Natural killer cell treated with Interleukin-12 subunit alpha and Interleukin-12 subunit beta and Interleukin-15 and Interleukin-18, amount 100 ng/mL, for 72 hours (primary cell): ENCODE measurements around the gene ARHGEF25. TPM values are rescaled to one million over a fixed set of nuclear protein-coding genes. Genes with fewer than 3 reads are reported as not detected.
A peak's percentile ranks its signal among the peaks of the same experiment; 100 is the strongest.
"Not testable (repeated sequence)": the region's sequence is repeated elsewhere in the genome, so short reads cannot be mapped to it uniquely, and the experiment has no call there.

Experiments used
- ATAC-seq, 2 donors: fragments of 150-1000 bp; cut with Tn5 transposase in 1 of 2; sonication (Bioruptor Pico), chemical (Tn5 transposase) in 1 of 2; 2 replicates each; pipeline ENCODE4 v1.10.0; 2021
- DNase-seq: peaks from one replicate; pipeline ENCODE4 v3.0.0; 2022; ENCODE audit warnings: low spot score
- H3K27ac Mint-ChIP-seq, 2 donors: 1 replicate in 1 of 2; 2 replicates in 1 of 2; pipeline ENCODE4 v1.8.0; 2022; ENCODE audit warnings: mixed read lengths in 2 of 2, mild to moderate bottlenecking in 1 of 2, moderate library complexity in 1 of 2
- H3K27me3 Mint-ChIP-seq, 2 donors: 1 replicate in 1 of 2; 2 replicates in 1 of 2; pipeline ENCODE4 v1.8.0; 2022; ENCODE audit warnings: mixed read lengths in 2 of 2
- H3K36me3 Mint-ChIP-seq: one replicate; pipeline ENCODE4 v1.8.0; 2022; ENCODE audit warnings: mixed read lengths
- H3K4me1 Mint-ChIP-seq, 2 donors: 1 replicate in 1 of 2; 2 replicates in 1 of 2; pipeline ENCODE4 v1.8.0; 2022; ENCODE audit warnings: low read depth in 2 of 2, mixed read lengths in 2 of 2, mild to moderate bottlenecking in 1 of 2
- H3K4me3 Mint-ChIP-seq: one replicate; pipeline ENCODE4 v1.8.0; 2022; ENCODE audit warnings: mixed read lengths
- H3K9me3 Mint-ChIP-seq: 2 replicates; pipeline ENCODE4 v1.8.0; 2022; ENCODE audit warnings: mixed read lengths
- total RNA-seq, 2 donors: library from RNA; stranded (reverse); gene quantifications; one replicate each; pipeline ENCODE4 v1.2.3, GENCODE V29; 2022

Gene ARHGEF25
- total RNA-seq = 1 to 10 TPM in 1 of 2 donors, under 1 TPM in 1; 0.52 to 4.0 TPM

DNA sequence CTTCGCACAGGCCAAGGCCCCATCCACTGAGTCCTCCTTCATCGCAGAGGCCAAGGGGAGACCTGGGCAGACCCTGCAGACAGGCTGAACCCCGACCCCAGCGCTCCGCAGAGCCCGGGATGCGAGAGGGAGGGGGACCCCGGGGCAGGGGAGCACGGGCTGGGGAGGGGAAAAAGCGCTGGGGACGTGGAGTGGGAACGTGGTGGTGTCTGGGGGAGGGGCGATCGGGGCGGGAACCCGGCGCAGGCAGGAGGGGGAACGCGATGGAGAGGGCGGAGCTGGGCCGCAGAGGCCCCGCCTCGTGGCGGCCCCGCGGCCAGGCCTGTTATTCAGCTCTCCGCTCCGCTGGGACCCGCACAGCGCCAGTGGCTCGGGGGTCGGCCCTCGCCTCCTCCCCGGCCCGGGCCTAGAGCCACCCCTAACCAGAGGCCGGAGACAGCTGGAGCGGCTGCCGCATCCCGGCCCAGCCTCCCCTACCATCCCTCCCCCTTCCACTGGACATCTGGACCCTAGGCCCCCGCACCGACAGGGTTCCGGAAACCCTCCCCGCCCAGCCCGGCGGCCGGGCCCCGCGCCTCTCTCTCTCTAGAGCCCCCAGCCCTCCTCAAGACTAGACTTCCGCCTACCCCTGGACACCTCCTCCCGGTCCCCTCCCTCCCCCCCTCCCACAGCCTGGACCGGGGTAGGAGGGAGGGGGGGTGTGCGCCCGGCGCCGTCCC lies at the start of gene ARHGEF25:
TSS of gene ARHGEF25 (plus strand) at position 328 of the 719 bp plus-strand sequence. CDS start 460 bp downstream, outside the sequence.
- H3K27ac Mint-ChIP-seq = peak within 1 kb of the TSS in 1 of 2 donors; percentile 54
- peaks cover 0 to 3% of the 10 kb centered on the region in 2 donors for H3K4me1 Mint-ChIP-seq
- no peaks in the 10 kb centered on the region for H3K9me3 Mint-ChIP-seq
- peak within 1 kb of the TSS; percentile 54 for H3K4me3 Mint-ChIP-seq
- H3K27me3 Mint-ChIP-seq = no peaks in the 10 kb centered on the region
- H3K36me3 Mint-ChIP-seq = no peaks in the 10 kb centered on the region
- ATAC-seq (peak; percentile 82 to 84), DNase-seq (no peak)

DNA sequence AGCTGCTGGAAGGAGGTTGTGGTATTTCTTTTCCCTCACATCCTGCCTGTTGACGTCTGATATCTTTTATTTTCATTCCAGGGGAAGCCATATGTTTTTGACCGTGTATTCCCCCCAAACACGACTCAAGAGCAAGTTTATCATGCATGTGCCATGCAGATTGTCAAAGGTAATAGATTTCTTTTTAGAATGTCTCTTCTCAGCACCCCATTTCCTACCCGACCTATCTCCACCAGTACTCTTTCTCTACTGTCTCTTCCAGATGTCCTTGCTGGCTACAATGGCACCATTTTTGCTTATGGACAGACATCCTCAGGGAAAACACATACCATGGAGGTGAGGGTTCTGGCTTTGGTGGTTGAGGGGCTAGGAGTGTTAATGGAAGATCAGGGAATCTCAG lies 47.9 kb upstream of the ARHGEF25 start:
- no peak for ATAC-seq
- H3K4me1 Mint-ChIP-seq = no peaks in the 10 kb centered on the region
- H3K27ac Mint-ChIP-seq = no peak overlapping the region
- DNase-seq = no peak
- H3K4me3 Mint-ChIP-seq = no peak overlapping the region
- no peaks in the 10 kb centered on the region for H3K36me3 Mint-ChIP-seq
- H3K9me3 Mint-ChIP-seq = no peaks in the 10 kb centered on the region
- H3K27me3 Mint-ChIP-seq = peaks cover 17 to 26% of the 10 kb centered on the region in 2 donors

DNA sequence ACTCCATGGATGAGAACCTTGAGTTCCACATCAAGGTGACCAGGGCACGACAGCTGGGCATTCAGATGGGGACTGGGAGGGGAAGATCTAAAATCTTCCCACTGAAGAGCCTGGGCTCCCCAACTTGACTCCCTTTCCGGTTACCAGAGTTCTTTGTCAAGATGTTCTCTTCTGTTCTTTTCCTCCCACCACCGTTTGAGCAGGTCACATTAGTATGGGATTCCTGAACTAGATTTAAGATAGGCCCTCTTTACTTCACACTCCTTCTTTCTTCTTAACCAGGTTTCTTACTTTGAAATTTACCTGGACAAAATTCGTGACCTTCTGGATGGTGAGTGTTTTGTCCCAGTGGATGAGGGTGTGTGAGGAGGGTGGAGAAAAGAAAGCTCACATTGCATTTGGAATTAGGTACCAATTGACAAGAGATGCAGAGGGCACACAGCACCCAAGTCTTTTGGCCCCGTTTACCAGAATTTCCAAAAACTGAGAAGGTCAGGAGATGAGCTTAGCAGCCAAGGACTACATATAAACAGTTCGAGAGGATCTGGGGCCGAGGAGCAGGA lies 47.0 kb upstream of the ARHGEF25 start:
- Mint-ChIP-seq H3K27me3 (peaks cover 19 to 26% of the 10 kb centered on the region in 2 donors), H3K36me3 (no peaks in the 10 kb centered on the region), H3K4me1 (no peaks in the 10 kb centered on the region), H3K9me3 (no peaks in the 10 kb centered on the region), H3K4me3 (no peak overlapping the region), H3K27ac (no peak overlapping the region)
- DNase-seq = no peak
- no peak for ATAC-seq

DNA sequence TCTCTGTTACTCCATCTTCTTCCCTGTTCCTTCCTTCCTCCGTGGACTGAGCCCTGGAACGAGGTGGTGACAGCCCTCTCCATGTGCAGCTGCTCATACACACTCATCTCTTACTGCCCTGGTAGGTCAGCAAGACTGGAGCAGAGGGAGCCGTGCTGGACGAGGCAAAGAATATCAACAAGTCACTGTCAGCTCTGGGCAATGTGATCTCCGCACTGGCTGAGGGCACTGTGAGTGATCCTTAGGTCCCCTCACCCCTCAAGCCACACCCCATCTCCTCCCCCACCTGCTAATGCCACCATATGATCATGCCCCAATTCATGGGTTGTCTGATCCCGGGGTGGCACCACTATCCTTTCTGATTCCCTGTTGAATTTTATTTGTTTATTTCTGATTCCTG lies 42.4 kb upstream of the ARHGEF25 start:
- H3K4me3 Mint-ChIP-seq = no peak overlapping the region
- DNase-seq (no peak), ATAC-seq (no peak)
- peaks cover 11 to 13% of the 10 kb centered on the region in 2 donors for H3K27me3 Mint-ChIP-seq
- no peaks in the 10 kb centered on the region for H3K9me3 Mint-ChIP-seq
- no peaks in the 10 kb centered on the region for H3K36me3 Mint-ChIP-seq
- no peaks in the 10 kb centered on the region for H3K4me1 Mint-ChIP-seq
- H3K27ac Mint-ChIP-seq = no peak overlapping the region

DNA sequence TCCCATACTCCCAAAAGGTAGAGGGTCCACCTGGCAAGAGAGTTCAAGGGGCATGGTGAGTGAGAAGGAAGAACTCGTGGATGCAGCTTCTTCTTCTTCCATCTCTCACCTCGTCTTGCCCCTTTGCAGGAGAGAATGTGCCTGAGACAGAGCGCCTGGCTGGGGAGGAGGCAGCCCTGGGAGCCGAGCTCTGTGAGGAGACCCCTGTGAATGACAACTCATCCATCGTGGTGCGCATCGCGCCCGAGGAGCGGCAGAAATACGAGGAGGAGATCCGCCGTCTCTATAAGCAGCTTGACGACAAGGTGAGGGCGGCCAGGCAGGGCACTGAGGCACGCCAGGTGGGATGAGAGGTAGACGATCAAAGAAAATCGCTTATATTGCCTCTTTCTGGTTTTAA lies 41.4 kb upstream of the ARHGEF25 start:
- no peak for ATAC-seq
- no peaks in the 10 kb centered on the region for H3K36me3 Mint-ChIP-seq
- no peak overlapping the region for H3K27ac Mint-ChIP-seq
- no peak for DNase-seq
- H3K27me3 Mint-ChIP-seq = peaks cover under 1 to 8% of the 10 kb centered on the region in 2 donors
- H3K4me1 Mint-ChIP-seq = no peaks in the 10 kb centered on the region
- no peaks in the 10 kb centered on the region for H3K9me3 Mint-ChIP-seq
- no peak overlapping the region for H3K4me3 Mint-ChIP-seq

DNA sequence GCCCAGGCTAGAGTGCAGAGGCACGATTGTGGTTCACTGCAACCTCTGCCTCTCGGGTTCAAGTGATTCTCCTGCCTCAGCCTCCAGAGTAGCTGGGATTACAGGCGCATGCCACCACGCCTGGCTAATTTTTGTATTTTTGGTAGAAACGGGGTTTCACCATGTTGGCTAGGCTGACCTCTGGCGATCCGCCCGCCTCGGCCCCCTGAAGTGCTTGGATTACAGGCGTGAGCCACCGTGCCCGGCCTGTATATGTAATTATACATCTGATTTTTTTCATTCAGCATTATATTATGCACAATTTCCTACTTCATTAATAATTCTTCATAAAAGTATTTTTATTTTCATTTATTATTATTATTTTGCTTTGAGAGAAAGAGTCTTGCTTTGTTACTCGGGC lies 40.8 kb upstream of the ARHGEF25 start:
- DNase-seq, H3K27me3 Mint-ChIP-seq, H3K9me3 Mint-ChIP-seq, H3K4me3 Mint-ChIP-seq, ATAC-seq, H3K27ac Mint-ChIP-seq, H3K4me1 Mint-ChIP-seq, H3K36me3 Mint-ChIP-seq: not testable (repeated sequence)

DNA sequence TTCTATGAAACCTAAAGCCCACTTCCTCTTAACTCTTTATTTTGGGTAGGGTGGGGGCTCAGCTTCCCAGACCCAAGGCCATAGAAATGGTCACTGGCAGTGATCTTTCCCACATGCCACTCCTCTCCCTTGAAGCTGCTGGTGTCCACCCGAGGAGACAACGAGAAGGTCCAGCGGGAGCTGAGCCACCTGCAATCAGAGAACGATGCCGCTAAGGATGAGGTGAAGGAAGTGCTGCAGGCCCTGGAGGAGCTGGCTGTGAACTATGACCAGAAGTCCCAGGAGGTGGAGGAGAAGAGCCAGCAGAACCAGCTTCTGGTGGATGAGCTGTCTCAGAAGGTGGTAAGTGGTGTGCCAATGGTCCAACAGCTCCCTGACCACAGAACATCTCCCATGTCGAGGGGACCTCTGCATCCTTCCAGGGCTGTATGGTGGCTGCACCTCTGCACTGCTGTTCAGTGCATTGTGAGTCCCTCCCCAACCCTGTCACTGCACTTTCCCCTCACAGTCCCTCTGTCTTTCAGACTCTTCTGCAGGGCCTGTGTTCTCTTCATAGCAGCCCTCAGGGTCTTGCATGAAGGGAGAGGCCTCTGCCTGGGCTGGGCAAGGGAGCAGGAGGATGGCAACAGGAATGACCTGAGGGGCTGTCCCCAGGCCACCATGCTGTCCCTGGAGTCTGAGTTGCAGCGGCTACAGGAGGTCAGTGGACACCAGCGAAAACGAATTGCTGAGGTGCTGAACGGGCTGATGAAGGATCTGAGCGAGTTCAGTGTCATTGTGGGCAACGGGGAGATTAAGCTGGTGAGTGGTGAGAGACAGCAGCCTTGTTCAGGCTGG lies 39.1 kb upstream of the ARHGEF25 start:
- no peak overlapping the region for H3K27ac Mint-ChIP-seq
- ATAC-seq (no peak), DNase-seq (no peak)
- H3K4me1 Mint-ChIP-seq = no peaks in the 10 kb centered on the region
- H3K36me3 Mint-ChIP-seq = no peaks in the 10 kb centered on the region
- peaks cover 0 to 13% of the 10 kb centered on the region in 2 donors for H3K27me3 Mint-ChIP-seq
- no peaks in the 10 kb centered on the region for H3K9me3 Mint-ChIP-seq
- H3K4me3 Mint-ChIP-seq = no peak overlapping the region

DNA sequence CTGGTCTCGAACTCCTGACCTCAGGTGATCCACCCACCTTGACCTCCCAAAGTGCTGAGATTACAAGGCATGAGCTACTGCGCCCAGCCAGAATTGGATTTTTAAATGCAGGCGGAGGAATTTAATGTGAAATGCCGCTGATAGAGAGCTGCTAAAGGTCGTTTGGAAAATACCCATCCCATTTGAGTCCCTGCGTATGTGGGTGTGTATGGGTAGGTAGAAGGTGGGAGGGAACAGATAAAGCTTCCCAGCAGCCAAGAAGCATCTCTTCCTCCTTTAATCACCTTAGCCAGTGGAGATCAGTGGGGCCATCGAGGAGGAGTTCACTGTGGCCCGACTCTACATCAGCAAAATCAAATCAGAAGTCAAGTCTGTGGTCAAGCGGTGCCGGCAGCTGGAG lies 36.4 kb upstream of the ARHGEF25 start:
- H3K36me3 Mint-ChIP-seq = no peaks in the 10 kb centered on the region
- no peak overlapping the region for H3K4me3 Mint-ChIP-seq
- H3K9me3 Mint-ChIP-seq = no peaks in the 10 kb centered on the region
- no peak overlapping the region for H3K27ac Mint-ChIP-seq
- DNase-seq = no peak
- no peak for ATAC-seq
- H3K27me3 Mint-ChIP-seq = peaks cover 0 to 8% of the 10 kb centered on the region in 2 donors
- H3K4me1 Mint-ChIP-seq = no peaks in the 10 kb centered on the region

DNA sequence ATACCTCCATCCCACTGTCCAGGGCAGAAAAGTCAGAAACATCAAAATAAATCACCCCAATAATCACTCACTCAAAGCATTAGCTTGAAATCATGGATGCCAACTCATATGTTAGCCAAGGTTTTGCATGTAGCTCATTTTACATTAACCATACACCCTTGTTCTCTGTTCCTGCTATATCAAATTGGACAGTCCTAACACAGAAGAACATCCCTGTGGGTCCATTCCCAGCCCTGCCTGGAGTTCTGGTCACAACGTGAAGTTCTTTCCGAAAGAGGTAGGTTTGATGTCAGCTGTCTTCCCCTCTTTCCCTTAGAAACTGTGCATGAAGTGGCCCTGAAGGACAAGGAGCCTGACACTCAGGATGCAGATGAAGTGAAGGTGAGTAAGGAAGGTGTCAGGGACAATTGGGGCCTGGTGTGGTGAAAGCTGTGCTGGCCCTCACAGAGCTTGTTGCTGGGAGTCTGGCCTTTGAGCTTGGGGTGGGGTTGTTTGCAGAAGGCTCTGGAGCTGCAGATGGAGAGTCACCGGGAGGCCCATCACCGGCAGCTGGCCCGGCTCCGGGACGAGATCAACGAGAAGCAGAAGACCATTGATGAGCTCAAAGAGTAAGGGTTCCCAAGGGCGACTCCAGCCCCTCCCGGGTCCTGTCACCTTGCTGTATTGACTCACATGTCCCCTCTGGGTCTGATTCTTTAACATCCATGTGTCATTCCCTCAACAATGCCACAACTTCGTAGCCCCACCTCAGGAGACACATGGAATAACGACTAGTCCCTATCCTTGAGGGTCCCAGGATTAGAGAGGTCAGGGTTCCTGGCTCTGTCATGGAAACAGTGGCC lies 35.2 kb upstream of the ARHGEF25 start:
- Mint-ChIP-seq H3K4me3 (no peak overlapping the region), H3K27ac (no peak overlapping the region), H3K9me3 (no peaks in the 10 kb centered on the region), H3K4me1 (no peaks in the 10 kb centered on the region), H3K36me3 (no peaks in the 10 kb centered on the region), H3K27me3 (peaks cover 0 to 7% of the 10 kb centered on the region in 2 donors)
- ATAC-seq = peak in 1 of 2 donors; percentile 32
- DNase-seq = no peak

DNA sequence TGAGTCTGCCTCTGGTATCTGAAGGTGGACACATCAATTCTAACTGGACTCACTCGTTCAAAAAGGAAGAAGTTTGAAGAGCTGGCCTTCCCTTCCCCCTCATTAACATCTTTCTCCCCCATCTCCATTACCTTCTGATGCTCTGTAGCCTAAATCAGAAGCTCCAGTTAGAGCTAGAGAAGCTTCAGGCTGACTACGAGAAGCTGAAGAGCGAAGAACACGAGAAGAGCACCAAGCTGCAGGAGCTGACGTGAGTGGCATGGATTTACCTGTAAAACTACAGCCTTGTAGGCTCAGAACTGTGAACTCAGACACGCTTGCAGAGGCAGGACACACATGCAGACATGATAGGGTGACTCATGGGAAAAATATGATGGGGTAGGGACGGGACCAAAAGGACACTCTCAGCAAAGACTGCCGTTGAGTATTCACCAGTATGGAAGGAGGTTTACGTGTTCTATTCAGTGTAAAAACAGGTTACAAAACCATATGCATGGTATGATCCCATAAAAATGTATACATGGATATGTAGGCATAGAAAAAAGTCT lies 34.5 kb upstream of the ARHGEF25 start:
- no peak for ATAC-seq
- Mint-ChIP-seq H3K27me3 (peaks cover 0 to 6% of the 10 kb centered on the region in 2 donors), H3K36me3 (no peaks in the 10 kb centered on the region), H3K4me3 (no peak overlapping the region), H3K4me1 (no peaks in the 10 kb centered on the region), H3K9me3 (no peaks in the 10 kb centered on the region), H3K27ac (no peak overlapping the region)
- no peak for DNase-seq

DNA sequence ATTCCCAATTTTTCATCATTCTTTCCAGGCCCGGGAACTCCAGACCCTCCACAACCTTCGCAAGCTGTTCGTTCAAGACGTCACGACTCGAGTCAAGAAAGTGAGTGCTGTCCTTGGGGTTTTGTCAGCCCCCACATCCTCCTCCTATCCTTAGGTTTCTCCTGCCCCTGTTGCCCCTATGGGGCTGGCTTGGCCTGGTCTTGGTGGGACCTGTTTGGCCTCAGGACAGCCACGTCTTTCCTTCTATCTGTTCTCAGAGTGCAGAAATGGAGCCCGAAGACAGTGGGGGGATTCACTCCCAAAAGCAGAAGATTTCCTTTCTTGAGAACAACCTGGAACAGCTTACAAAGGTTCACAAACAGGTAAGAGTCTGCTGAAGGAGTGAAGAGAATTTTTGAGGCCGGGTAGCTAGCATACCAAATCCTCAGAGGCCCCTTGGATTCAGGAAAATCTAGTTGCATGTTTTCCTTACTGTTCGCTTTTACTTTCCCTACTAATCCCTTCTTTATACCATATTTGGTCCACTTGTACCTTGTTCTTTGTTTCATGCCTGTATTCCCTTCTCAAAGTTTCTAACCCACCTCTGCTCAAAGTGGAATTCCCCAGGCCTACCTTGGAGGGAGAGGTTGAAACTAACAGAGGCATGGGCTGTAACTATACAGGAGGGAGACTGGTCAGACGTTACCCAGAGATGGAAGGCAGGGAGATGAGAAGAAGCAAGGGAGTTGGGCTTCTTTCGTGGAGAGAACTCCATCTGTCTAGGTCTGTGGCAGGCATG lies 33.1 kb upstream of the ARHGEF25 start:
- H3K4me1 Mint-ChIP-seq = peaks cover 1 to 2% of the 10 kb centered on the region in 2 donors
- no peak overlapping the region for H3K27ac Mint-ChIP-seq
- H3K27me3 Mint-ChIP-seq = peaks cover 3 to 8% of the 10 kb centered on the region in 2 donors
- H3K9me3 Mint-ChIP-seq = no peaks in the 10 kb centered on the region
- ATAC-seq (no peak), DNase-seq (no peak)
- no peaks in the 10 kb centered on the region for H3K36me3 Mint-ChIP-seq
- H3K4me3 Mint-ChIP-seq = no peak overlapping the region

DNA sequence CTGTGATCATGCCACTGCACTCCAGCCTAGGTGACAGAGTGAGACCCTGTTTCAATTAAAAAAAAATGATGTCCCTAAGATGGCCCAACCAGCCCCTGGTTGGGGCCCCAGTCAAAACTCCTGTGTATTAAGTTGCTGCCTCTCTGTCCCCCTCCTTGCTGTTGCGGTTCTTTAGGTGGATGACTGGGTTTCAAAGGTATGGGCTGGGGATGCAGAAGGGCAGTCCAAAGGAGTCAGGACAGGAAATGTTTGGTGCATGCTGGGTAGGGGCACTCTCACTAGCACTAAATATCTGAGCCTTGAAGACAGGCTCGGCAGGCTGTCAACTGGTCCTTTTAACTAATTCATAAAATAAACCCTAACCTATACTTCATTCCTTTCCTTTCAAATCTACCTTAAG lies 32.2 kb upstream of the ARHGEF25 start:
- H3K27me3 Mint-ChIP-seq = peaks cover 7 to 11% of the 10 kb centered on the region in 2 donors
- H3K9me3 Mint-ChIP-seq = no peaks in the 10 kb centered on the region
- DNase-seq = no peak
- no peak overlapping the region for H3K4me3 Mint-ChIP-seq
- H3K36me3 Mint-ChIP-seq = no peaks in the 10 kb centered on the region
- no peak overlapping the region for H3K27ac Mint-ChIP-seq
- peaks cover 5 to 6% of the 10 kb centered on the region in 2 donors for H3K4me1 Mint-ChIP-seq
- ATAC-seq = no peak
